T-helper 1 cell treated with Interleukin-12 subunit alpha and Interleukin-12 subunit beta and Interleukin-4 antibody, amounts not matched to agents 30 ng/mL and 1 ng/mL, for 36 hours (primary cell): ENCODE results near the gene OGT. TPM values are rescaled to one million over a fixed set of nuclear protein-coding genes. Genes with fewer than 3 reads are reported as not detected.

Experiments
- intact Hi-C: fragments of 100-400 bp; cut with micrococcal nuclease; formaldehyde crosslinking; loops from one replicate; pipeline ENCODE4 v1.15.1; 2024
- total RNA-seq: library from RNA; stranded (reverse); gene quantifications from 2 replicates; pipeline ENCODE4 v1.2.3, GENCODE V29; 2022

The OGT gene
- total RNA-seq, 1 donor from 2014 or later, result 309 TPM

DNA sequence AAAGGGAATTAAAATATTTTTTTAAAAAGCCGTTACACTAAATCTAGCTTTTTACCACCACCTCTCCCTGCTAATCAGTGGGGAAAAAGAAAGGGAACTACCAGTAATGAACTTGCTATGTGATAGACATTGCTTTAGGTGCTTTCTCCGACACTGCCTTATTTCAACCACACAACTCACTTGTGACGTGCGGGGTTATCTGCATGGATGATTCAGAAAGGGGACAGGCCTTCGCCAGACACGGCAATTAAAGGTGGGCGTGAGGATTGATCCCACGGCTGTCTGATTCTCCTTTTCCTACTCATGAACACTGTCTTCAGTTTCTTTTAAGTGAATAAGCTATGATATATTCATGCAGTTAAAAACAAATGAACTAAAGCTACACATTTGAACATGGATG lies 86.3 kb downstream of the OGT start:
- intact Hi-C loops, result loop anchor here (5.0 kb wide), 2 partner anchors 483 to 507 kb away; partner anchors contain the start of gene IL2RG

DNA sequence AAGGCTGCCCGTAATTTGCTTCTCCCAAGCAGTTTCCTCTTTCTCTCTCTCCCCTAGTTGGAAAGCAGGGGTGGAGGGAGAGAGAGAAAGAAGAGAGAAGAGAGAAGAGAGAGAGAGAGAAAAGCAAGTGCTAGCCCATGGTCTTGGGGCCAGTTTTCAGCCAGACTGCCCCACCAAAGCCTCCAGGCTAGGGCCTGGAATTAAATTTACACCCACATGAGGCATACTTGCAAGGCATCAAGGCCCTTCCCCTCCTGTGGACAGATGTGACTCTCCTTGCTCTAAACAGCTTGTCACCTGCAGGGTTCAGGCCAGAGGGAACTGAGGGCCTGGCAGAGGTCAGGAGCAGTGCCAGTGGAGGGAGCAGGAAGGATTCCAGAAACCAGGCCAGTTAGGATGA lies 87.1 kb downstream of the OGT start:
- intact Hi-C loops, result loop anchor here (5.0 kb wide), 2 partner anchors 482 to 508 kb away; partner anchors contain the start of gene IL2RG

DNA sequence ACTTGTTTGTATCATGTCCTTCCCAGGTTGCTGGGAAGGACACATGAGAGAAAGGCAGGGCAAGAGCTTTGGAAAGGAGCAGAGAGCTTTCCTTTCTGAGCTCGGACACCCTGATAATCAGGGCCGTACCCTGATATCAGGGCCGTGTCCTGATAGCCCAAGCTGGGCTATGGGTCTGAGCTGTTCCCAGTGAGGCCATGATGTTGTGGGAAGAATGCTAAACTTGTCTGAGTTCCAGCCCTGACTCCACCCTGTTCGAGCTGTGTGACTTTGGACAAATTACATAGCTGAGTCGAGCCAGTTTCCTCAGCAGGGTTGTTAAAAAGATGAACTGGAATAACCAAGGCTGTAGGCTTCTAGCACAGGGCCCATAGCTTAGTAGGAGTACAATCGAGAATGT lies 88.7 kb downstream of the OGT start:
- intact Hi-C loops, result loop anchor here (1.0 to 2.0 kb wide), 4 partner anchors 13 to 89 kb away; partner anchors contain the start of gene OGT

DNA sequence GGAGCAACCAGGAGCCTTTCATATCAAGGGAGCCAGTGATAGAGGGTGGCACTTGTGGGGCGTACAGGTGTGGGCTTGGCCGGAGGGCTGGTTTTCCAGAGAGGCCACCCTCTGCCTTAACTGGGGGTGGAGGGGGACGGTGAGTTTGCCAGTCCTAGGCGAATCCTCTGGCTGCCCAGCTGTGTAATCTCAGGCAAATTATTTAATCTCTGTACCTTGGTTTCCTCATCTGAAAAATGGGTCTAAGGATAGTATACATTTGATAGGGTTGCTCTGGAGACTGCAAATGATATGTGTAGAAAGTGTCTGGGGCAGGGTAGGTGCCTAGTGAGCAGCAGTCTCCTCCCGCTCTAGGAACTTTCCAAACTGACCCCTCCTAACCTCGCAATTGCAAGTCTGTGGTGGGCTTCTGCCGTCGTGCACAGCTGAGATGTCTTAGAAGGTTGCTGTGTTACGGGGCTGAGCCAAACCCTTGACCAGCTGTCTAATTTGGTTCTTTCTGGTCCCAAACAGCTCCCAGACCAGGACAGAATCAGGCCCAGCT lies 89.2 kb downstream of the OGT start:
- intact Hi-C loops, result loop anchor here (1.0 to 2.0 kb wide), 4 partner anchors 13 to 89 kb away; partner anchors contain the start of gene OGT

DNA sequence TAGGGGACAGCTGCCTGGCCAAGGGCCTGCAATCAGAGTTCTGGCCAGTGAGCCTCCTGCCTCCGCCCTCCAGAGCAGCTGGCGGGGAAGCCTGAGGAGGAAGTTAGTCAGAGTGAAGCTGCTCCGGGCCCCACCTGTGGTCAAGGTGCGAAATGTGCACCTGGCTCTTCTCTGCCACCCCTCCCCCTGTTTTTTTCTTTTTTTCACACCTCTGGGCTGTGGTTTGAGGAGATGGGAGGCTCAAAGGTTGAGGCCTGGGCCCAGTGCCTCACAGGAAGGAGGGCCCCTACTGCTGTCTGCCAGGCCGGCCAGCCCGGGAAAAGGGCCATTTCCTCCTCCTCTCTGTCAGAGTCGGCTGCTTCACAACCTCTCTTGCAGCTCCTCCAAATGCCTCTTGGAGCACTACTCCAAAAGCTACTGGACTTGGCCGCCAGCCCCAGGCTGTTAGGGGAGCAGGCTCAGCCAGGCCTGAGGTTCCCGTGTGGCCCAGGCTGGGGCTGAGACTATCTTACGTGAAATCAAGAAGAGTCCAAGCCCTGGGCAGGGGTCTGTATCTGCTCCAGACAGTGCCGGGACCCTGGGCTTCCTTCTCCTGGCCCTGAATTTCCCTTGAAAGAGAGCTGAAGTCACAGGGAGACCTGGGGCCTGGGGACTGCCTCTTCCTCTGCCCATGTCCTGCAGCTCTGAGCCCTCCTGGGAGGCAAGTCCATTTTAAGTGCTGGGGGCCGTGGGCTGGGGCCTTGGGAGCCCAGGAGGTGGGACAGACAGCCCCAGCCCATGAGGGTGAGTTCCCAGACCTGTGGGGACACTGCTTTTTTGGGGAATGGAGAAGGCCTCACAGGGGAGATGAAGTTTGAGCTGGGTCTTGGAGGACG lies 89.9 kb downstream of the OGT start:
- intact Hi-C loops, result loop anchor here (1.0 to 2.0 kb wide), 4 partner anchors 14 to 90 kb away; partner anchors contain the start of gene OGT

DNA sequence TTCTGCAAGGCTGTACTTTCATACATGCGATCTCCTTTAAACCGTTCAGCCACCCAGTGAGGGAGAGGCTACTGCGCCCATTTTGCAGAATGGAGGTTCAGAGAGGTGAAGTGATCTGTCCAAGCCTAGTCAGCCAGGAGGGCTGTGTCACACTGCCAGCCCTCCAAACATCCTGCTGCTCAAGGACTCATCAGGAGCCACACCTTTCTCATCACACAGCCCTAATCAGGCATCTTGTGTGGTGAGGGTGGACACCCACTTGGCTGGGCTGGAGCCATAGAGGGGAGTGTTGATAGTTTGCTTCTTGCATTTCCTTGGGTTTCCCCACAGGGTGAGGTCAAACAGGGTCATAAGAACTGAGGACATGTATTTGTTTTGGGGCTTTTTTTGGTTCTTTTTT lies 90.8 kb downstream of the OGT start:
- intact Hi-C loops, result loop anchor here (2.0 kb wide), 2 partner anchors 15 to 91 kb away; partner anchors contain the start of gene OGT

DNA sequence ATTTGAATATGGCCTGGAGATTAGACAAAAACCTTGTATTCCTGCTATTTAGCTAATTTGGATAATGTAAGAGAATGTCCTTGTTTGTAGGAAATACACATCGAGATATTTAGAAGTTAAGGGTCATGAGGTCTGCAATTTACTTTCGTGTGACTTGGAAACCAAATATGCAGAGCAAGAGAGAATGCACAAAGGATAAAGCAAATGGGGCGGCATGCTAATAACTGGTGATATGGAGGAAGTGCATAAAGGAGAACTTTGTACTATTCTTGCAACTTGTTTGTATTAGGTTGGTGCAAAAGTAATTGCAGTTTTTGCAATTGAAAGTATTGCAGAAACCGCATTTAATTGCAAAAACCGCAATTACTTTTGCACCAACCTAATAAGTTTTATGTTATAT lies 92.6 kb downstream of the OGT start:
- intact Hi-C loops, result no loop called here

Other genes starting within 250 kb of the OGT start
- 436 and 444 TPM in 2 replicates for gene NONO, start 249.5 kb upstream of the OGT start, total RNA-seq
- gene ITGB1BP2, start 231.4 kb upstream of the OGT start, total RNA-seq, result 5.3 and 6.2 TPM in 2 replicates
- 40.9 and 47.2 TPM in 2 replicates for gene TAF1, start 166.7 kb upstream of the OGT start, total RNA-seq
- gene GCNA, start 45.3 kb downstream of the OGT start, total RNA-seq, result 5.7 and 6.0 TPM in 2 replicates
- gene CXCR3, start 85.4 kb downstream of the OGT start, total RNA-seq, result 163 and 166 TPM in 2 replicates
- gene CXorf49, start 185.2 kb downstream of the OGT start, total RNA-seq, result not detected in 2 replicates
- not detected in 2 replicates for gene CXorf49B, start 230.2 kb downstream of the OGT start, total RNA-seq